Heart left ventricle (tissue), 13 donors: ENCODE results near the gene FAM227A.

Experiments used
- POLR2A ChIP-seq, 2 donors: fragments of 450-650 bp; IDR thresholded peaks; one replicate each; pipeline ENCODE4 v1.6.1; 2017; ENCODE audit warnings: antibody characterized with exemption in 2 of 2, mild to moderate bottlenecking in 2 of 2, moderate library complexity in 2 of 2
- TF ChIP-seq, protein P1 (sequence below), 12 donors: fragments of 200-600 bp; sonication (generic) in 4 of 12; IDR thresholded peaks; one replicate each; pipeline versions ENCODE4 v1.5.0 to v1.8.0; 2018 to 2022; ENCODE audit warnings: antibody characterized with exemption in 12 of 12, mild to moderate bottlenecking in 5 of 12
- donor health status: ischemic (EF 13 %, LVEDD 7.1; RV severe dilation, severe dysfunction).
- donor health status: DM: no; HTN: yes; CAD: no.
- donor health status: DM: no; HTN: no; CAD: no.
- donor health status: ischemic (EF 25% LVEDD 6.9; RV normal size, moderate dysfunction).
- donor health status: ischemic (EF 25% LVEDD 5.7; RV mildly dilated, moderate dysfunction).
- donor health status: ischemic (EF 35%, LVEDD 5.7; RV mildly dilated, moderate dysfunction).
- donor health status: nonischemic (EF 11% LVEDD 7.7; RV severe dilation, severe dysfunction).
- donor health status: DM: yes; HTN: yes; CAD: no.
- donor health status: PGD.
- donor health status: ischemic (EF 29% LVEDD 5.4; RV normal size, mild dysfunction).
- donor health status: nonischemic (EF 23%, LVEDD 6.1; RV moderate dilation, normal function).

DNA sequence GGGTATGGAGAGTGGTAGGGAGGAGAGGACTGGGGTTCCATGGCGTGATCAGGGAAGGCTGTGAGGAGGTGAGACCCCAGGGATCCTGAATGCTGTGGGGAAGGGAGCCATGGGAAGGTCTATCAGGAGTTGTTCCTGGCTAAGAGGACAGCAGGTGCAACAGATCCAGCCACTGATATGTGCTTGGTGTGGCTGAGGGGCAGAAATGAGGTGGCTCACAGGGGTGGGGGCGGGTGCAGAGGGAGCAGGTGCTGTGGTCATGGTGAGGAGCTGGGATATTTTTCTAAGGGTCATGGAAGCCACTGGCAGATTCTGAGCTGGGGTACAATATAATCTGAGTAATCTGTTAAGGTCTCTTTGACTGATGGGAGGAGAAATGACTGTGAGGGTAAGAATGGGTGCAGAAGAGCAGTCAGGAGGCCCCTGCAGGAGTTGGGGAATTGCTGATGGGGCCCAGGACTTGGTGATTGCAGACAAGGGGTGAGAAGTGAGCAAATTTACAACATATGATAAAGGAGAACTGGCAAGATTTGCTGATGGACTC lies 54.9 kb downstream of the FAM227A start:
- TF ChIP-seq, protein P1, sequence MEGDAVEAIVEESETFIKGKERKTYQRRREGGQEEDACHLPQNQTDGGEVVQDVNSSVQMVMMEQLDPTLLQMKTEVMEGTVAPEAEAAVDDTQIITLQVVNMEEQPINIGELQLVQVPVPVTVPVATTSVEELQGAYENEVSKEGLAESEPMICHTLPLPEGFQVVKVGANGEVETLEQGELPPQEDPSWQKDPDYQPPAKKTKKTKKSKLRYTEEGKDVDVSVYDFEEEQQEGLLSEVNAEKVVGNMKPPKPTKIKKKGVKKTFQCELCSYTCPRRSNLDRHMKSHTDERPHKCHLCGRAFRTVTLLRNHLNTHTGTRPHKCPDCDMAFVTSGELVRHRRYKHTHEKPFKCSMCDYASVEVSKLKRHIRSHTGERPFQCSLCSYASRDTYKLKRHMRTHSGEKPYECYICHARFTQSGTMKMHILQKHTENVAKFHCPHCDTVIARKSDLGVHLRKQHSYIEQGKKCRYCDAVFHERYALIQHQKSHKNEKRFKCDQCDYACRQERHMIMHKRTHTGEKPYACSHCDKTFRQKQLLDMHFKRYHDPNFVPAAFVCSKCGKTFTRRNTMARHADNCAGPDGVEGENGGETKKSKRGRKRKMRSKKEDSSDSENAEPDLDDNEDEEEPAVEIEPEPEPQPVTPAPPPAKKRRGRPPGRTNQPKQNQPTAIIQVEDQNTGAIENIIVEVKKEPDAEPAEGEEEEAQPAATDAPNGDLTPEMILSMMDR (IDR thresholded peaks at IDR 0.05): no peak
- TF ChIP-seq POLR2A (IDR thresholded peaks at IDR 0.05): no peak
